ENCODE results near the gene KRTAP2-2. TPM values are rescaled to one million over a fixed set of nuclear protein-coding genes. Genes with fewer than 3 reads are reported as not detected.

KRTAP2-2 gene
- total and polyA plus RNA-seq, 10 of the 15 experiments (the other 5 are each of a cell fraction or from before 2014, with no cell fraction given) = not detected

DNA sequence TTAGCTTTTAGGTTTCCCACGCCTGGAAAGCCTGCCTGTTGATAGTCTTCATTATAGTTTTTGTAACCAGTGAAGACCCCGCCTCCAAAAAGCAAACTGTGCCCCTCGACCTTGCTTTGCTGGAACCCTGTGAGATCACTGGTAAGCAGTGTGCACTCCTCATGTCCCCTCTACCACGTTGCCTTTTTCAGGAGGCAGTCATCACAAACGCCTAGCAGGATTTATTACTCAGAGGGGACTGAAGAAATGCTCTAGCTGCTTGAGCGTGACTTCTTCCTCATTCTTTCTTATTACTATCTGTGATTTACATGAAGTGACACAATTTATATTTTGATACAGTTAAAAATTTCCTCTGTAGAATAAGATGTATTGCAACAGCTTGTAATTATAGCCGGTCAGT is 39.6 kb downstream of the KRTAP2-2 start (continued):
- TF ChIP-seq IKZF2 (IDR thresholded peaks at IDR 0.05) = no peak
- TF ChIP-seq, protein P1, sequence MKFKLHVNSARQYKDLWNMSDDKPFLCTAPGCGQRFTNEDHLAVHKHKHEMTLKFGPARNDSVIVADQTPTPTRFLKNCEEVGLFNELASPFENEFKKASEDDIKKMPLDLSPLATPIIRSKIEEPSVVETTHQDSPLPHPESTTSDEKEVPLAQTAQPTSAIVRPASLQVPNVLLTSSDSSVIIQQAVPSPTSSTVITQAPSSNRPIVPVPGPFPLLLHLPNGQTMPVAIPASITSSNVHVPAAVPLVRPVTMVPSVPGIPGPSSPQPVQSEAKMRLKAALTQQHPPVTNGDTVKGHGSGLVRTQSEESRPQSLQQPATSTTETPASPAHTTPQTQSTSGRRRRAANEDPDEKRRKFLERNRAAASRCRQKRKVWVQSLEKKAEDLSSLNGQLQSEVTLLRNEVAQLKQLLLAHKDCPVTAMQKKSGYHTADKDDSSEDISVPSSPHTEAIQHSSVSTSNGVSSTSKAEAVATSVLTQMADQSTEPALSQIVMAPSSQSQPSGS (IDR thresholded peaks at IDR 0.05; ENCODE audit: low read length) = no peak

DNA sequence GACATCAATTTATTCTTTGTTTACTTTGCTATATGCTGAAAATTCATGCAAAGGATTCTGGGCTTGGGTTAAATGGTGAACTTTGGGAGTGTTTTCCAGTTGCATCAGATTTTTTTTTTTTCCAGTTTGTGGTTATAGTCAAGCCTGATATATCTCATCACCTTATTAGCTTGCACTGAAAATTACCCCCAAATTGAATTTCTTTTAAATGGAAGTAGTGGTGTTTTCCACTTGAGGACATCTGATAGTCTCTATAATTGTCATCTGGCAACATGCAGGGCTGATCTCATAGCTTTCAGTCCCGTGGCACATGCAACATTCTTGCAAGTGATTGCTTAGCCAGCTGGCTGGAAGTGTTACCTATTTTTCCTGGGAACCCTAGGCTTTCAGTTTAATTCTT is 41.4 kb downstream of the KRTAP2-2 start:
- POLR2A ChIA-PET = no interaction called here
- TF ChIP-seq, protein P2, sequence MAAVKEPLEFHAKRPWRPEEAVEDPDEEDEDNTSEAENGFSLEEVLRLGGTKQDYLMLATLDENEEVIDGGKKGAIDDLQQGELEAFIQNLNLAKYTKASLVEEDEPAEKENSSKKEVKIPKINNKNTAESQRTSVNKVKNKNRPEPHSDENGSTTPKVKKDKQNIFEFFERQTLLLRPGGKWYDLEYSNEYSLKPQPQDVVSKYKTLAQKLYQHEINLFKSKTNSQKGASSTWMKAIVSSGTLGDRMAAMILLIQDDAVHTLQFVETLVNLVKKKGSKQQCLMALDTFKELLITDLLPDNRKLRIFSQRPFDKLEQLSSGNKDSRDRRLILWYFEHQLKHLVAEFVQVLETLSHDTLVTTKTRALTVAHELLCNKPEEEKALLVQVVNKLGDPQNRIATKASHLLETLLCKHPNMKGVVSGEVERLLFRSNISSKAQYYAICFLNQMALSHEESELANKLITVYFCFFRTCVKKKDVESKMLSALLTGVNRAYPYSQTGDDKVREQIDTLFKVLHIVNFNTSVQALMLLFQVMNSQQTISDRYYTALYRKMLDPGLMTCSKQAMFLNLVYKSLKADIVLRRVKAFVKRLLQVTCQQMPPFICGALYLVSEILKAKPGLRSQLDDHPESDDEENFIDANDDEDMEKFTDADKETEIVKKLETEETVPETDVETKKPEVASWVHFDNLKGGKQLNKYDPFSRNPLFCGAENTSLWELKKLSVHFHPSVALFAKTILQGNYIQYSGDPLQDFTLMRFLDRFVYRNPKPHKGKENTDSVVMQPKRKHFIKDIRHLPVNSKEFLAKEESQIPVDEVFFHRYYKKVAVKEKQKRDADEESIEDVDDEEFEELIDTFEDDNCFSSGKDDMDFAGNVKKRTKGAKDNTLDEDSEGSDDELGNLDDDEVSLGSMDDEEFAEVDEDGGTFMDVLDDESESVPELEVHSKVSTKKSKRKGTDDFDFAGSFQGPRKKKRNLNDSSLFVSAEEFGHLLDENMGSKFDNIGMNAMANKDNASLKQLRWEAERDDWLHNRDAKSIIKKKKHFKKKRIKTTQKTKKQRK (IDR thresholded peaks at IDR 0.05; ENCODE audit: low read depth, low read length) = no peak
- TF ChIP-seq KLF5 (IDR thresholded peaks at IDR 0.05; ENCODE audit: partially characterized antibody) (no peak), CHD2 (IDR thresholded peaks at IDR 0.05; ENCODE audit: borderline replicate concordance, low read depth, low read length) (no peak), CHD4 (IDR thresholded peaks at IDR 0.05) (no peak)
- H3K4me2 ChIP-seq (ENCODE audit: control insufficient read depth, insufficient read depth) = no peak overlapping the region
- RAD21 ChIA-PET (ENCODE audit: unreplicated experiment) = no interaction called here
- ATAC-seq (no peak), FAIRE-seq (no peak), DNase-seq (ENCODE audit: low read depth, low spot score) (no peak)
- 4% methylated on average over 1 of the region's 1 CpG for WGBS (ENCODE audit: insufficient coverage, insufficient replicate concordance, low lambda C conversion rate, missing lambda C conversion rate)
- no TSS peak for BruUV-seq (replicated peaks)
- no peak overlapping the region for H3K27ac ChIP-seq (ENCODE audit: control insufficient read depth, insufficient read depth)
- H3K9me3 ChIP-seq (replicated peaks; ENCODE audit: control insufficient read depth, insufficient read depth, low read length) = no peaks in the 10 kb centered on the region
- H3K4me1 ChIP-seq (ENCODE audit: control insufficient read depth, insufficient read depth, low read length) = no peaks in the 10 kb centered on the region
- SMC1A ChIA-PET (ENCODE audit: uncharacterized antibody, unreplicated experiment) = no interaction called here
- H2AFZ ChIP-seq (ENCODE audit: control insufficient read depth, low read depth, low read length) = no peak overlapping the region
- no peak overlapping the region for H3K9ac ChIP-seq (ENCODE audit: control insufficient read depth, insufficient read depth, low read length)
- no peaks in the 10 kb centered on the region for H3K79me2 ChIP-seq (ENCODE audit: control insufficient read depth, insufficient read depth, low read length)
- no peaks in the 10 kb centered on the region for H3K36me3 ChIP-seq (ENCODE audit: control insufficient read depth in 2 of 2, insufficient read depth in 2 of 2, low read length in 1 of 2)
- intact Hi-C loops (cut with micrococcal nuclease; ENCODE audit: unreplicated experiment) (no loop called here), in situ Hi-C loops (cut with MboI) (no loop called here)
- peaks cover 0 to 3% of the 10 kb centered on the region in 2 experiments; a peak in 2 of 4 replicates for H3K27me3 ChIP-seq (replicated peaks in 1 of 2; ENCODE audit: control insufficient read depth in 2 of 2, insufficient read depth in 2 of 2, low read length in 1 of 2)
- H4K20me1 ChIP-seq (ENCODE audit: control insufficient read depth, insufficient read depth) = no peaks in the 10 kb centered on the region
- CTCF ChIA-PET = interaction anchor here (0.6 kb wide), 1 partner anchor 635 kb away, joined by 3 read pairs; no protein-coding TSS in a partner anchor
- no peak overlapping the region for H3K4me3 ChIP-seq

All from GM12878 (cell line).